ENCODE results near the gene UGT1A5.

Gene UGT1A5

GRCh38 chr2:233758849-233759248 lies 46.1 kb downstream of the UGT1A5 start:
- no peak for DNase-seq (ENCODE audit: low read depth)
- TF ChIP-seq CTCF (IDR thresholded peaks at IDR 0.05; ENCODE audit: low read depth, low read length, missing control alignments): no peak

GRCh38 chr2:233760043-233760442 lies 47.3 kb downstream of the UGT1A5 start, which contains the start of gene UGT1A1:
TSS of gene UGT1A1 (plus strand) at chr2:233760270. CDS start at chr2:233760288, 18 bp downstream.
- DNase-seq (ENCODE audit: low read depth): no peak
- TF ChIP-seq CTCF (IDR thresholded peaks at IDR 0.05; ENCODE audit: low read depth, low read length, missing control alignments): no peak
- no peak within 1 kb of the TSS for H3K4me3 ChIP-seq (ENCODE audit: low read depth, low read length)

More at GRCh38 chr2:233758849-233759248, 46.1 kb downstream of the UGT1A5 start:
- H3K4me3 ChIP-seq (ENCODE audit: low read depth, low read length): no peak overlapping the region

GRCh38 chr2:233761040-233761769 lies 48.5 kb downstream of the UGT1A5 start:
- TF ChIP-seq CTCF (IDR thresholded peaks at IDR 0.05; ENCODE audit: low read depth, low read length, missing control alignments): no peak
- no peak for DNase-seq (ENCODE audit: low read depth)

GRCh38 chr2:233764264-233764663 lies 51.6 kb downstream of the UGT1A5 start:
- no peak for TF ChIP-seq CTCF (IDR thresholded peaks at IDR 0.05; ENCODE audit: low read depth, low read length, missing control alignments)

More at GRCh38 chr2:233761040-233761769, 48.5 kb downstream of the UGT1A5 start:
- H3K4me3 ChIP-seq (ENCODE audit: low read depth, low read length): no peak overlapping the region

GRCh38 chr2:233764761-233765160 lies 52.1 kb downstream of the UGT1A5 start:
- no peak for DNase-seq (ENCODE audit: low read depth)
- H3K4me3 ChIP-seq (ENCODE audit: low read depth, low read length): no peak overlapping the region
- TF ChIP-seq CTCF (IDR thresholded peaks at IDR 0.05; ENCODE audit: low read depth, low read length, missing control alignments): no peak

More at GRCh38 chr2:233764264-233764663, 51.6 kb downstream of the UGT1A5 start:
- DNase-seq (ENCODE audit: low read depth): no peak
- no peak overlapping the region for H3K4me3 ChIP-seq (ENCODE audit: low read depth, low read length)

GRCh38 chr2:233766416-233766815 lies 53.7 kb downstream of the UGT1A5 start:
- no peak for DNase-seq (ENCODE audit: low read depth)
- no peak overlapping the region for H3K4me3 ChIP-seq (ENCODE audit: low read depth, low read length)
- no peak for TF ChIP-seq CTCF (IDR thresholded peaks at IDR 0.05; ENCODE audit: low read depth, low read length, missing control alignments)

GRCh38 chr2:233768076-233768475 lies 55.4 kb downstream of the UGT1A5 start:
- no peak for DNase-seq (ENCODE audit: low read depth)
- H3K4me3 ChIP-seq (ENCODE audit: low read depth, low read length): no peak overlapping the region
- TF ChIP-seq CTCF (IDR thresholded peaks at IDR 0.05; ENCODE audit: low read depth, low read length, missing control alignments): no peak

Measured in GM12864 (cell line).